Hepatocyte (in vitro differentiated cells): ENCODE results near the gene APBB3.

ENCODE experiments used
- EZH2phosphoT487 ChIP-seq: fragments of 200-600 bp; sonication (generic); IDR thresholded peaks from one replicate; pipeline ENCODE4 v1.6.1; 2018; ENCODE audit warnings: antibody characterized with exemption, mild to moderate bottlenecking, low read depth, moderate library complexity; ENCODE audit not compliant: unreplicated experiment, severe bottlenecking
- TF ChIP-seq, protein P1 (sequence below): fragments of 200-600 bp; sonication (generic); IDR thresholded peaks from 2 replicates; pipeline ENCODE4 v1.5.1; 2016; ENCODE audit warnings: antibody characterized with exemption, mild to moderate bottlenecking; ENCODE audit not compliant: poor library complexity

DNA sequence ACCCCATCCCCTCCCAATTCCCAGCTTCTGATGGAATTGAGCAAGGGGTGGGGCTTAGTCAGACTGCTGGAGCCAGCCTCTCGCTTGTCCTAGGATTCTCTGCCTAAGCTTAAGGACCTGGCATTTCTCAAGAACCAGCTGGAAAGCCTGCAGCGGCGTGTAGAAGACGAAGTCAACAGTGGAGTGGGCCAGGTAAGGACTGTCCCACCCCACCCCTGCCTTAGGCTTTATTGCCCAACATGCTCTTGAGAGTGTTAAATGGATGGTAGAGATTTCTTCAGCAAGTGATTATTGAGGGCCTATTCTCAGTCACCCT, 1.3 kb upstream of the APBB3 start:
- TF ChIP-seq, protein P1, sequence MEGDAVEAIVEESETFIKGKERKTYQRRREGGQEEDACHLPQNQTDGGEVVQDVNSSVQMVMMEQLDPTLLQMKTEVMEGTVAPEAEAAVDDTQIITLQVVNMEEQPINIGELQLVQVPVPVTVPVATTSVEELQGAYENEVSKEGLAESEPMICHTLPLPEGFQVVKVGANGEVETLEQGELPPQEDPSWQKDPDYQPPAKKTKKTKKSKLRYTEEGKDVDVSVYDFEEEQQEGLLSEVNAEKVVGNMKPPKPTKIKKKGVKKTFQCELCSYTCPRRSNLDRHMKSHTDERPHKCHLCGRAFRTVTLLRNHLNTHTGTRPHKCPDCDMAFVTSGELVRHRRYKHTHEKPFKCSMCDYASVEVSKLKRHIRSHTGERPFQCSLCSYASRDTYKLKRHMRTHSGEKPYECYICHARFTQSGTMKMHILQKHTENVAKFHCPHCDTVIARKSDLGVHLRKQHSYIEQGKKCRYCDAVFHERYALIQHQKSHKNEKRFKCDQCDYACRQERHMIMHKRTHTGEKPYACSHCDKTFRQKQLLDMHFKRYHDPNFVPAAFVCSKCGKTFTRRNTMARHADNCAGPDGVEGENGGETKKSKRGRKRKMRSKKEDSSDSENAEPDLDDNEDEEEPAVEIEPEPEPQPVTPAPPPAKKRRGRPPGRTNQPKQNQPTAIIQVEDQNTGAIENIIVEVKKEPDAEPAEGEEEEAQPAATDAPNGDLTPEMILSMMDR, result no peak
- TF ChIP-seq EZH2phosphoT487, result no peak
